ENCODE results near the gene AKR1A1. TPM values are rescaled to one million over a fixed set of nuclear protein-coding genes. Genes with fewer than 3 reads are reported as not detected.
"Not testable (repeated sequence)": the region's sequence is repeated elsewhere in the genome, so short reads cannot be mapped to it uniquely, and the experiment has no call there.

AKR1A1 gene
- total RNA-seq, 1 experiment from 2014 or later, result 82.5 TPM

GRCh38 chr1:45569571-45569961 lies 18.9 kb downstream of the AKR1A1 start:
- DNase-seq (ENCODE audit: low read depth), result no peak

- peak; percentile 67 for DNase-seq (ENCODE audit: low read depth)
Measured at GRCh38 chr1:45569962-45570581, 19.4 kb downstream of the AKR1A1 start.

GRCh38 chr1:45570631-45571030 lies 20.0 kb downstream of the AKR1A1 start:
- DNase-seq (ENCODE audit: low read depth), result no peak

GRCh38 chr1:45573231-45573804 lies 22.7 kb downstream of the AKR1A1 start:
- DNase-seq (ENCODE audit: low read depth), result no peak

GRCh38 chr1:45574105-45574626 lies 23.5 kb downstream of the AKR1A1 start:
- DNase-seq (ENCODE audit: low read depth), result no peak

GRCh38 chr1:45583264-45583665 lies 32.6 kb downstream of the AKR1A1 start:
- peak; percentile 97 for DNase-seq (ENCODE audit: low read depth)

- peak; percentile 83 for DNase-seq (ENCODE audit: low read depth)
Measured at GRCh38 chr1:45583666-45584350, 33.2 kb downstream of the AKR1A1 start, which contains the start of gene NASP. TSS of gene NASP (plus strand) at chr1:45584041. CDS start at chr1:45584147, 106 bp downstream.

- peak; percentile 88 for DNase-seq (ENCODE audit: low read depth)
Measured at GRCh38 chr1:45584351-45585109, 33.9 kb downstream of the AKR1A1 start.

GRCh38 chr1:45585110-45585426 lies 34.4 kb downstream of the AKR1A1 start:
- DNase-seq (ENCODE audit: low read depth), result no peak

- DNase-seq (ENCODE audit: low read depth), result no peak
Measured at GRCh38 chr1:45585496-45586075, 35.0 kb downstream of the AKR1A1 start.

- no peak for DNase-seq (ENCODE audit: low read depth)
Measured at GRCh38 chr1:45586769-45587168, 36.1 kb downstream of the AKR1A1 start.

GRCh38 chr1:45589861-45590260 lies 39.2 kb downstream of the AKR1A1 start:
- DNase-seq (ENCODE audit: low read depth), result no peak

GRCh38 chr1:45594412-45594811 lies 43.8 kb downstream of the AKR1A1 start:
- no peak for DNase-seq (ENCODE audit: low read depth)

GRCh38 chr1:45596765-45597164 lies 46.1 kb downstream of the AKR1A1 start:
- not testable (repeated sequence) for DNase-seq (ENCODE audit: low read depth)

- DNase-seq (ENCODE audit: low read depth), result no peak
Measured at GRCh38 chr1:45604239-45604638, 53.6 kb downstream of the AKR1A1 start.

- DNase-seq (ENCODE audit: low read depth), result no peak
Measured at GRCh38 chr1:45607404-45608074, 56.9 kb downstream of the AKR1A1 start.

- no peak for DNase-seq (ENCODE audit: low read depth)
Measured at GRCh38 chr1:45608175-45609156, 57.8 kb downstream of the AKR1A1 start.

- DNase-seq (ENCODE audit: low read depth), result no peak
Measured at GRCh38 chr1:45610589-45611226, 60.1 kb downstream of the AKR1A1 start.

GRCh38 chr1:45612941-45613579 lies 62.4 kb downstream of the AKR1A1 start:
- no peak for DNase-seq (ENCODE audit: low read depth)

Data from RPMI7951 (cell line).